Endothelial cell of umbilical vein (primary cell): Measurements from ENCODE around the gene GSE1.

Source experiments
- EZH2 ChIP-seq: IDR thresholded peaks from 2 replicates; pipeline ENCODE4 v1.6.1; 2012; ENCODE audit warnings: borderline replicate concordance, low read depth, mild to moderate bottlenecking, moderate library complexity, low read length, inconsistent platforms; ENCODE audit not compliant: severe bottlenecking
- MYC ChIP-seq: IDR thresholded peaks from one replicate; pipeline ENCODE4 v1.6.1; 2011; ENCODE audit warnings: mild to moderate bottlenecking, low read depth, low read length
- POLR2A ChIP-seq: IDR thresholded peaks from 2 replicates; pipeline ENCODE4 v1.6.1; 2012; ENCODE audit warnings: low read depth, mild to moderate bottlenecking, control low read depth, low read length
- POLR2AphosphoS5 ChIP-seq: IDR thresholded peaks from 2 replicates; pipeline ENCODE4 v1.6.1; 2012; ENCODE audit warnings: low read depth, mild to moderate bottlenecking, control low read depth, low read length, moderate library complexity; ENCODE audit not compliant: insufficient read depth
- TF ChIP-seq, protein P1 (sequence below), 2 donors: IDR thresholded peaks; 1 replicate in 1 of 2; 2 replicates in 1 of 2; pipeline ENCODE4 v1.5.1; 2011; ENCODE audit warnings: low read length in 2 of 2, mild to moderate bottlenecking in 2 of 2, moderate library complexity in 2 of 2, control low read depth in 1 of 2, inconsistent platforms in 1 of 2, low read depth in 1 of 2; ENCODE audit not compliant: insufficient read depth in 1 of 2; ENCODE audit errors: extremely low read depth in 1 of 2
- TF ChIP-seq, protein P2 (sequence below): IDR thresholded peaks from 2 replicates; pipeline ENCODE4 v1.6.1; 2011; ENCODE audit not compliant: insufficient read depth, insufficient read length

DNA sequence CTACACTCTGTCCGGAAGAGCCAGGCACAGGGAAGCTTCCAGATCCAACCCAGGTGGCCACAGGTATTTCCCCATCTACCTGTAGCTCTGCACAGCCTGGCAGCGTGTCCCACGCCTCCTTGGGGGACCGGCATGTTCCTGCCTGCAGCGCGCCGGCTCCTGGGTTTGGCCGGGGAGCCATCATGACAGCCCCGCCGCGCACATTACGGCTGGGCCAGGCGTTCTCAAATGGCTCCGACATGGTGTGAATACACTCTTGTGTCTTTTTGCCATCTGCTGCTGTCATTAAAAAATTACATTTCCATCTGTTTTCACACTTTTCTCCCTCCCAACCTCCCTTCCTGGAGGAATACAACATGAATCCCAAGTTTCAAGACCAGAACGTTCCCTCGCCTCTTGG lies 83.7 kb downstream of the GSE1 start:
- TF ChIP-seq, protein P1, sequence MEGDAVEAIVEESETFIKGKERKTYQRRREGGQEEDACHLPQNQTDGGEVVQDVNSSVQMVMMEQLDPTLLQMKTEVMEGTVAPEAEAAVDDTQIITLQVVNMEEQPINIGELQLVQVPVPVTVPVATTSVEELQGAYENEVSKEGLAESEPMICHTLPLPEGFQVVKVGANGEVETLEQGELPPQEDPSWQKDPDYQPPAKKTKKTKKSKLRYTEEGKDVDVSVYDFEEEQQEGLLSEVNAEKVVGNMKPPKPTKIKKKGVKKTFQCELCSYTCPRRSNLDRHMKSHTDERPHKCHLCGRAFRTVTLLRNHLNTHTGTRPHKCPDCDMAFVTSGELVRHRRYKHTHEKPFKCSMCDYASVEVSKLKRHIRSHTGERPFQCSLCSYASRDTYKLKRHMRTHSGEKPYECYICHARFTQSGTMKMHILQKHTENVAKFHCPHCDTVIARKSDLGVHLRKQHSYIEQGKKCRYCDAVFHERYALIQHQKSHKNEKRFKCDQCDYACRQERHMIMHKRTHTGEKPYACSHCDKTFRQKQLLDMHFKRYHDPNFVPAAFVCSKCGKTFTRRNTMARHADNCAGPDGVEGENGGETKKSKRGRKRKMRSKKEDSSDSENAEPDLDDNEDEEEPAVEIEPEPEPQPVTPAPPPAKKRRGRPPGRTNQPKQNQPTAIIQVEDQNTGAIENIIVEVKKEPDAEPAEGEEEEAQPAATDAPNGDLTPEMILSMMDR (IDR thresholded peaks at IDR 0.05; ENCODE audit: extremely low read depth in 1 of 2, insufficient read depth in 1 of 2, low read depth in 1 of 2, low read length in 2 of 2), result no peak
- TF ChIP-seq, protein P2, sequence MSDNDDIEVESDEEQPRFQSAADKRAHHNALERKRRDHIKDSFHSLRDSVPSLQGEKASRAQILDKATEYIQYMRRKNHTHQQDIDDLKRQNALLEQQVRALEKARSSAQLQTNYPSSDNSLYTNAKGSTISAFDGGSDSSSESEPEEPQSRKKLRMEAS, result no peak
- TF ChIP-seq EZH2 (no peak), MYC (no peak), POLR2A (no peak), POLR2AphosphoS5 (no peak)
